Endodermal cell (in vitro differentiated cells): Measurements from ENCODE around the gene VSIG1. TPM values are rescaled to one million over a fixed set of nuclear protein-coding genes. Genes with fewer than 3 reads are reported as not detected.

Experiments
- DNase-seq: peaks from one replicate; pipeline ENCODE4 v3.0.0-alpha.2; 2017
- H3K27ac ChIP-seq: 2 replicates; pipeline ENCODE4 v1.5.1; 2013; ENCODE audit warnings: mild to moderate bottlenecking, low read depth, low read length, moderate library complexity
- H3K27me3 ChIP-seq: 2 replicates; pipeline ENCODE4 v1.6.1; 2013; ENCODE audit warnings: mild to moderate bottlenecking, low read length, moderate library complexity; ENCODE audit not compliant: insufficient read depth, control insufficient read depth, poor library complexity, severe bottlenecking
- H3K36me3 ChIP-seq: 2 replicates; pipeline ENCODE4 v1.7.0; 2013; ENCODE audit warnings: mild to moderate bottlenecking, low read length, moderate library complexity; ENCODE audit not compliant: control insufficient read depth, insufficient read depth
- H3K4me1 ChIP-seq: one replicate; pipeline ENCODE4 v1.7.0; 2013; ENCODE audit warnings: low read length; ENCODE audit not compliant: control insufficient read depth, insufficient read depth
- H3K4me3 ChIP-seq: 2 replicates; pipeline ENCODE4 v1.5.1; 2013; ENCODE audit warnings: mild to moderate bottlenecking, low read length, moderate library complexity
- H3K9ac ChIP-seq: 2 replicates; pipeline ENCODE4 v1.6.1; 2013; ENCODE audit warnings: mild to moderate bottlenecking, low read length, moderate library complexity; ENCODE audit not compliant: poor library complexity, severe bottlenecking; ENCODE audit errors: extremely low read depth
- H3K9me3 ChIP-seq: 2 replicates; pipeline ENCODE4 v1.6.1; 2013; ENCODE audit warnings: mild to moderate bottlenecking, low read length, moderate library complexity; ENCODE audit not compliant: control insufficient read depth
- H3K27ac Mint-ChIP-seq: 2 replicates; pipeline ENCODE4 v1.8.0; 2020; ENCODE audit warnings: mixed read lengths
- H3K27me3 Mint-ChIP-seq: 2 replicates; pipeline ENCODE4 v1.8.0; 2021; ENCODE audit warnings: mild to moderate bottlenecking, mixed read lengths; ENCODE audit not compliant: insufficient read depth
- H3K36me3 Mint-ChIP-seq: 2 replicates; pipeline ENCODE4 v1.8.0; 2020; ENCODE audit warnings: low read depth, mixed read lengths
- H3K4me1 Mint-ChIP-seq: 2 replicates; pipeline ENCODE4 v1.8.0; 2020; ENCODE audit warnings: mixed read lengths
- H3K4me3 Mint-ChIP-seq: 2 replicates; pipeline ENCODE4 v1.8.0; 2020; ENCODE audit warnings: mild to moderate bottlenecking, moderate library complexity, mixed read lengths
- H3K9me3 Mint-ChIP-seq: 2 replicates; pipeline ENCODE4 v1.8.0; 2020; ENCODE audit warnings: mild to moderate bottlenecking, mixed read lengths
- CTCF ChIP-seq: fragments of 200-600 bp; sonication (generic); conservative IDR thresholded peaks from 2 replicates; pipeline ENCODE4 v1.5.0; 2021; ENCODE audit warnings: antibody characterized with exemption, mild to moderate bottlenecking
- WGBS, 2 experiments: methylation state at CpG; one replicate each; pipeline versions ENCODE4 v1.1.5 to v1.1.7; 2013; ENCODE audit warnings: missing lambda C conversion rate in 2 of 2, mixed read lengths in 1 of 2; ENCODE audit not compliant: insufficient coverage in 1 of 2, insufficient read length in 1 of 2; 5-methylcytosine and 5-hydroxymethylcytosine counted together
- total RNA-seq, 2 donors: library from RNA; stranded (reverse); fragmentation: NEBNext Ultra II Directional in 1 of 2; extraction: Animal tissue kit (Norgen Biotek cat#: 25700) in 1 of 2; gene quantifications; 2 replicates in 1 of 2; 3 replicates in 1 of 2; pipeline ENCODE4 v1.2.1, GENCODE V29; 2021

The VSIG1 gene
- total RNA-seq, 2 donors from 2014 or later: 0.38 to 1.0 TPM

- Histone ChIP-seq H3K36me3 (no peaks in the 10 kb centered on the region), H3K27me3 (no peaks in the 10 kb centered on the region), H3K4me1 (no peaks in the 10 kb centered on the region), H3K9me3 (no peaks in the 10 kb centered on the region), H3K27ac (no peak overlapping the region), H3K9ac (no peak overlapping the region), H3K4me3 (no peak overlapping the region)
- Mint-ChIP-seq H3K9me3 (no peaks in the 10 kb centered on the region), H3K4me3 (no peak overlapping the region), H3K4me1 (no peaks in the 10 kb centered on the region), H3K36me3 (no peaks in the 10 kb centered on the region), H3K27me3 (no peaks in the 10 kb centered on the region), H3K27ac (no peak overlapping the region)
- no peak for DNase-seq
- WGBS, 2 experiments: 87% methylated on average over 2 of the region's 2 CpGs; no CpG with 5 or more reads in 1 of the 2 experiments
- TF ChIP-seq CTCF: no peak
These were observed 18.8 kb upstream of the VSIG1 start for GRCh38 chrX:108025954-108026600.

- Histone ChIP-seq H3K9ac (no peak overlapping the region), H3K27ac (no peak overlapping the region), H3K4me3 (no peak overlapping the region), H3K27me3 (no peaks in the 10 kb centered on the region), H3K9me3 (no peaks in the 10 kb centered on the region), H3K36me3 (no peaks in the 10 kb centered on the region), H3K4me1 (no peaks in the 10 kb centered on the region)
- no peak for TF ChIP-seq CTCF
- no peak for DNase-seq
- H3K36me3 Mint-ChIP-seq: no peaks in the 10 kb centered on the region
- H3K27ac Mint-ChIP-seq: no peak overlapping the region
- peaks cover 2% of the 10 kb centered on the region for H3K4me1 Mint-ChIP-seq
- no peaks in the 10 kb centered on the region for H3K27me3 Mint-ChIP-seq
- no peak overlapping the region for H3K4me3 Mint-ChIP-seq
- WGBS, 2 experiments: 100% methylated on average over 1 of the region's 1 CpG; no CpG with 5 or more reads in 1 of the 2 experiments
- H3K9me3 Mint-ChIP-seq: no peaks in the 10 kb centered on the region
These were observed 16.0 kb upstream of the VSIG1 start for GRCh38 chrX:108028854-108029253.

GRCh38 chrX:108029928-108030711 lies 14.7 kb upstream of the VSIG1 start:
- WGBS, 2 experiments: 94 to 100% methylated on average over 1 to 5 of the region's 5 CpGs

More at GRCh38 chrX:108029928-108030711, 14.7 kb upstream of the VSIG1 start:
- Mint-ChIP-seq H3K4me3 (no peak overlapping the region), H3K4me1 (peaks cover 2% of the 10 kb centered on the region), H3K27ac (no peak overlapping the region), H3K27me3 (no peaks in the 10 kb centered on the region), H3K9me3 (no peaks in the 10 kb centered on the region), H3K36me3 (no peaks in the 10 kb centered on the region)
- Histone ChIP-seq H3K4me1 (no peaks in the 10 kb centered on the region), H3K9ac (no peak overlapping the region), H3K4me3 (no peak overlapping the region), H3K27me3 (no peaks in the 10 kb centered on the region), H3K9me3 (no peaks in the 10 kb centered on the region), H3K36me3 (no peaks in the 10 kb centered on the region), H3K27ac (no peak overlapping the region)
- no peak for TF ChIP-seq CTCF
- no peak for DNase-seq
